Mammary epithelial cell (primary cell): Measurements from ENCODE around the gene TBC1D2.

Experiments used
- CTCF ChIP-seq, 2 donors: IDR thresholded peaks in 1 of 2; conservative IDR thresholded peaks in 1 of 2; 2 replicates each; pipeline ENCODE4 v1.5.1; 2011 to 2012; ENCODE audit warnings: inconsistent platforms in 2 of 2, low read length in 2 of 2, mild to moderate bottlenecking in 2 of 2, control low read depth in 1 of 2, low read depth in 1 of 2; ENCODE audit not compliant: insufficient read depth in 1 of 2; ENCODE audit errors: extremely low read depth in 1 of 2
- EZH2 ChIP-seq: IDR thresholded peaks from 2 replicates; pipeline ENCODE4 v1.6.1; 2012; ENCODE audit warnings: low read length, inconsistent platforms, borderline replicate concordance

- no peak for TF ChIP-seq CTCF (conservative IDR thresholded peaks at IDR 0.05 in 1 of 2, IDR thresholded peaks at IDR 0.05 in 1 of 2; ENCODE audit: extremely low read depth in 1 of 2, insufficient read depth in 1 of 2, low read depth in 1 of 2, low read length in 2 of 2)
- TF ChIP-seq EZH2 = no peak
These were observed 1.3 kb upstream of the TBC1D2 start for GRCh38 chr9:98256756-98257155.
